Raji (cell line): ENCODE results near the gene SDR9C7.

Experiments
- POLR2A ChIP-seq: IDR thresholded peaks from 2 replicates; pipeline ENCODE4 v1.6.1; 2011; ENCODE audit warnings: low read depth, low read length, control low read depth; ENCODE audit not compliant: insufficient read depth

SDR9C7 gene

GRCh38 chr12:56933826-56934625 is at the start of gene SDR9C7:
TSS of gene SDR9C7 (minus strand) at chr12:56934408. CDS start at chr12:56934261, 147 bp downstream.
- TF ChIP-seq POLR2A = no peak

DNA sequence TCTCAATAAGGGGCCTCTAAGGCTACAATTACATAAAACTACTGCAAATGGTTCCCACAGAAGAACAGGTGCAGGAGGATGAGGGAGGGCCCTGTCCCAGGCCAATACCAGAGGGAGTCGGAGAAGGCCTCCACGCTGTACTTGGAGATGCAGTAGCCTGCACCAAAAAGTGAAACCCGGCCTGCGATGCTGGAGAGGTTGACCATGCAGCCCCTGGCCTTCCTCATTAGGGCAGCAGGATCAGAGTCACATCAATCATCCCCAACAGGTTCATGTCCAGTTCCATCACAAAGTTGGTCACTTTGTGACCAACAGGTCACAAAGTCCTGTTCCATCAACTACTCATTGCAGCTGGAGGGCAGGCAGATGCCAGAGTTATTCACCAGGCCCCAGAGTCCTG is 49.2 kb upstream of the SDR9C7 start:
- no peak for TF ChIP-seq POLR2A

GRCh38 chr12:56980941-56981530 is 46.8 kb upstream of the SDR9C7 start:
- TF ChIP-seq POLR2A = no peak

DNA sequence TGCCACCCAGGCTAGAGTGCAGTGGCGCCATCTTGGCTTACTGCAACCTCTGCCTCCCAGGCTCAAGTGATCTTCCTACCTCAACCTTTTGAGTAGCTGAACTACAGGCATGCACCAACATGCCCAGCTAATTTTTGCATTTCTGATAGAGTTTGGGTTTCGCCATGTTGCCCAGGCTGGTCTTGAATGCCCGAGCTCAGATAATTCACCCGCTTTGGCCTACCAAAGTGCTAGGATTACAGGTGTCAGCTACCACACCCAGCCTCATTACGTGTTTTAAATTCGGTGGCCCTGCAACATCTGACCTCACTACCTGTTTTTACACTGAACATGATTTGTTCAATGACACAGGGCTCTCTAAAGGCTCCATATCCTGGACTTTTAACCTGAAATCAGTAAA is 46.1 kb upstream of the SDR9C7 start:
- no peak for TF ChIP-seq POLR2A

DNA sequence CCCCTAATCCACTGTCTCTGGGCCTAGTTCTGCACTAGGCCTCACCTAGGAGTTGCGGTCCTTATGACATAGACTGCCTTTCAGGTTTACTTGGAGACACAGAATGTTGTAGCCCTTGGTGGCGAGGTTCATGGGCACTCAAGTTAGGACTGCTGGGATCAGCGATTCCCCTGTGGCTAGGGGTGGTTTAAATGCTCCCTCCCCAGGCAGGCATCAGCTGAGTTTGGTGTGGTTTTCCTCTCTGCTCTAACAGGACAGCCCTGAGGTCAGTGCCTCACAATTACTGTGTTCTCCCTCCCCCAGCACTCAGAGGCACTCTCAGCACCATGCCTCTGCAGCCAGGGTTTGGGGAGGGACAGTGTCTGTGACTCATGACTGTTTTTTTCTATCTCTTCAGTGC is 45.4 kb upstream of the SDR9C7 start:
- TF ChIP-seq POLR2A = no peak

GRCh38 chr12:56978397-56979138 is 44.4 kb upstream of the SDR9C7 start:
- no peak for TF ChIP-seq POLR2A

DNA sequence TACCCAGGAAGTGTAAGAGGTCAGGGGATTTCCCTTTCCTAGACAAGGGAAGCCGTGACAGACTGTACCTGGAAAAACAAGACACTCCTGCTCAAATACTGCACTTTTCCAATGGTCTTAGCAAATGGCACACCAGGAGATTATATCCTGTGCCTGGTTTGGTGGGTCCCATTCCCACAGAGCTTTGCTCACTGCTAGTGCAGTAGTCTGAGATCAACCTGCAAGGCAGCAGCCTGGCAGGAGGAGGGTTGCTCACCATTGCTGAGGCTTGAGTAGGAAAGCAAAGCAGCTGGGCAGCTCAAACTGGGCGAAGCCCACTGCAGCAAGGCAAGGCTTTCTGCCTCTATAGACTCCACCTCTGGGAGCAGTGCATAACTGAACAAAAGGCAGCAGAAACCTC is 24.2 kb upstream of the SDR9C7 start:
- TF ChIP-seq POLR2A = no peak

DNA sequence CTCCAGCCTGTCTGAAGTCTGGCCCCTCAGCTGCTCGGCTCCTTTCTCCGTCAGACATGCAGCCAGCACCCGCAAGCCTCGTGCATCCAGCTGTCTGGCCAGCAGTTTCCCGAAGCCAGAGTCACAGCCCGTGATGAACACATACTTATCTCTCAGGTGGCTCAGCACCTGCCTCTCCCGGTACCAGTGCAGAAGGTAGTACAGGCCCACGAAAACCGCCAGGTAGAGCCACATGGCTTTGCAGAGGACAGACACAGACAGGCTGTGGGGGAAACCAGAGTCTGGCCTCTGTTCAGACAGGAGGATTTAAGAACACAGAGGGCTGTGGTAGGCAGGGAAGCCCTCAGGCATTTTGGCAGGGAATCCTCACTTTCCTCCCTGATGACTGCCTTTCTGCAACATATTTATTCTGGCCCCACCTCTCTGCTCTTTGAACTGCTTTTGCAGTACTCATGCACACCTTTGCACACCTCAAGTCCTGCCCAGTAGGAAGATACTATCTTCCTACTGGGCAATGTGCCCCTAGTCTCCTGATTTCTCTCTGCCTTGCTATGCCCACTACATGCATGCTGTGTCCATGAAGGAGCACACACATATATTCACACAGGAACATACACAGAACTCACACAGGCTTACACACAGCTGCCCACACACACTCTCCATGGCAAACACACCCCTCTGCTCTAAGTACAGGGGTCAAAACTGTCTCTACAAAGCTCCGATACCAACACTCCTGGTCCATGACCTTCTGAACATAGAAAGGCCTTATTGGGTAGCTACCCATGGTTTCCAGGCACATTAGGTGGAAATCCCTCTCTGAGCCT is 23.2 kb upstream of the SDR9C7 start, which contains the start of gene RDH16:
Gene RDH16, minus strand, starts transcription at position 380 of the 824 bp plus-strand sequence. Its CDS starts 146 bp downstream, at position 234.
- no peak for TF ChIP-seq POLR2A

DNA sequence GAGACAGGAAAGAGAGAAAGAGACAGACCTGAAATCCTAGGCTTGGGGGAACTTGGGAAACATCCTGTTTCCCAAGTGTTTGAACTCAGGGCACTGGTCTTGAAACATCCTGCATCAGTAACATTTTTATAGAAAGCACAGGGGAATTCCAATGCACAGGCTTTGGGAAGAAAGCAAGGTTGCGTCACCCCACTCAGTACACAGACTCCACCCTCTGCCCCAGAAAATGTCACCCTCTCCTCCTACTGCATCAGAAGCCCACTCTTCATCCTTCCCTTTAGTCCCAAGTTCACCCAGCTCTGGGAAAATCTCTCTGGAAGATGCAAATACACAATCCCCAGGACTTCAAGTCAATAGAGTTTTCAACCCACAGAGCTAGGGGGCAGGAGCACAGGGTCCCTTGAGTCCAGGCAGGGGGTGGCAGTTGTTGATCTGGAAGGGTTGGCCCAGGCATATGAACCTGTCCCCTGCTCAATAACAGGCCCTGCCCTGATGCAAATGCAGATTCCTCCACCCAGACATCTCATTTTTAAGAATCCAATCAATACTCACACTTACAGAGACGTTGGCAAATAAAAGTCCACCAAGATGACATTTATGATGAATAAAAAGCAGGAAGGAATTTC is 21.5 kb upstream of the SDR9C7 start:
- no peak for TF ChIP-seq POLR2A

DNA sequence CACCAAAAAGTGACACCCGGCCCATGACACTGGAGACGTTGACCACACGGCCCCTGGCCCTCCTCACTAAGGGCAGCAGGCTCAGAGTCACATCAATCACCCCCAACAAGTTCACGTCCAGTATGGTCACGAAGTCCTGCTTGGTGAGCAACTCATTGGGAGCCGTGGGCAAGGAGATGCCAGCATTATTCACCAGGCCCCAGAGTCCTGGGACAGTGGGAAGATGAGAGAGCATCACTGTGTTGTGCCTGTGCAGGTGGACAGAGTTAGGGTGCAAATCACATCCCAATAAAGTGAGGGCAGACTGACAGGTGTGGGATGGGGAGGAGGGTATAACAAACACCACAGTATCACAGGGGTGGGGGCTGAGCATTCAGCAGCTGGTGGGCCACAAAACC is 20.7 kb upstream of the SDR9C7 start:
- TF ChIP-seq POLR2A = no peak

GRCh38 chr12:56954057-56954957 is 20.1 kb upstream of the SDR9C7 start:
- TF ChIP-seq POLR2A = no peak

- TF ChIP-seq POLR2A = no peak
Measured at GRCh38 chr12:56953314-56953713, 19.1 kb upstream of the SDR9C7 start.

DNA sequence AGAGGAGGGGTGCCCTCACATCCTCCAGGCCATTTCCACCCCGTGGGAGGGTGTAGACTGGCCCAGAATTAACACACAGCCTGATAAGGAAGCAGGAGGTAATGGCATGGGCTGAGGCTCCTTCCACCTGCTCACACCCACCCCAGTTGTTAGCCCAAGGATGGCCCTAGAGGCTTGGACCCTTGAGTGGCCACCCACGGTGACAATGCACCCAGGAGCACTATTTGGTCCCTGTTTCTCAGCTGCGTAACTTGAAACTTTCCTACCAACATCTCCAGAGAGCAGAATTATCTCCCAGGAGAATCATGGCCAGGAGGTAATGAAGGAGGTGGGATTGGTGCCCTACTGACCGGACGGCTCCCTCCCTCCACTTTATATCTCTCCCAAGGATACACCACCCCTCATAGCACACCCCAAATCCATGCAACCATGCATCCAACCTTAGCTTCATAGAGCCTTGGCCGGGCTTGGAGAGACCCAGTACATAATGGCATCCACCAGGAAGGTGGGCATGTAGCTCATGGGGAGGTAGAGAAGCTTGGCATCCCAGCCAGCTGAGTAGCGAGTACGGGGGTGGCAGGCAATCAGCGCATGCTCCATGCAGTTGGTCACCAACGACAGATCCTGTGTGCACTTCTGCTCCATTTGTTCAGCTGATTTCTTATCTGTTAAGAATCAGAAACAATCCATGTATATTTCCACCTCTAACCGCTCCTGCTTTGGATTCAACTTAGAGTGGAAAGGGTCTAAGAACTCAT is 17.6 kb upstream of the SDR9C7 start:
- TF ChIP-seq POLR2A = no peak
